GM12892 (cell line): Measurements from ENCODE around the gene APOL1.
"Not testable (repeated sequence)": the region's sequence is repeated elsewhere in the genome, so short reads cannot be mapped to it uniquely, and the experiment has no call there.

Experiments
- DNase-seq: peaks from one replicate; pipeline ENCODE4 v3.0.0; 2011; ENCODE audit not compliant: insufficient read length
- FAIRE-seq: peaks from 2 replicates; lab custom pipeline; 2011; peaks lifted over from hg19 to GRCh38; lab: Jason Lieb, UNC
- POLR2A ChIP-seq: IDR thresholded peaks from 2 replicates; pipeline ENCODE4 v1.6.1; 2011; ENCODE audit warnings: low read depth, low read length, control low read depth
- POLR2AphosphoS5 ChIP-seq: IDR thresholded peaks from 2 replicates; pipeline ENCODE4 v1.6.1; 2011; ENCODE audit warnings: low read depth, low read length, control low read depth
- TAF1 ChIP-seq: IDR thresholded peaks from 2 replicates; pipeline ENCODE4 v1.6.1; 2011; ENCODE audit warnings: low read depth, mild to moderate bottlenecking, control low read depth, low read length, borderline replicate concordance

APOL1 gene

GRCh38 chr22:36238373-36239149 lies 14.4 kb upstream of the APOL1 start:
- DNase-seq: no peak
- no peak for TF ChIP-seq POLR2A
- no peak for TF ChIP-seq TAF1
- no peak for TF ChIP-seq POLR2AphosphoS5

GRCh38 chr22:36239150-36239400 lies 13.9 kb upstream of the APOL1 start:
- DNase-seq (no peak), FAIRE-seq (no peak)
- TF ChIP-seq POLR2AphosphoS5 (no peak), POLR2A (no peak), TAF1 (no peak)

More at GRCh38 chr22:36238373-36239149, 14.4 kb upstream of the APOL1 start:
- peak; percentile 79 for FAIRE-seq

- FAIRE-seq (peak; percentile 96), DNase-seq (peak; percentile 67)
- TF ChIP-seq POLR2A (peak; percentile 67; the same call in 1 of the 2 replicates), TAF1 (0 out of 2 replicates have a peak, but pooled peaks have one; percentile 34), POLR2AphosphoS5 (peak; percentile 54; the same call in 1 of the 2 replicates)
Measured at GRCh38 chr22:36239401-36240171, 13.3 kb upstream of the APOL1 start, which contains the start of gene APOL2. TSS of gene APOL2 (minus strand) at chr22:36239527. CDS start at chr22:36233162, 6,365 bp downstream.

GRCh38 chr22:36243986-36244385 lies 8.9 kb upstream of the APOL1 start:
- no peak for TF ChIP-seq POLR2AphosphoS5
- TF ChIP-seq POLR2A: no peak
- TF ChIP-seq TAF1: no peak
- DNase-seq (no peak), FAIRE-seq (no peak)

GRCh38 chr22:36244522-36245391 lies 8.2 kb upstream of the APOL1 start:
- no peak for TF ChIP-seq TAF1
- no peak for TF ChIP-seq POLR2AphosphoS5
- no peak for TF ChIP-seq POLR2A
- no peak for DNase-seq
- no peak for FAIRE-seq

- no peak for DNase-seq
- TF ChIP-seq POLR2A (no peak), POLR2AphosphoS5 (no peak), TAF1 (no peak)
- FAIRE-seq: no peak
Measured at GRCh38 chr22:36245805-36246356, 7.1 kb upstream of the APOL1 start.

GRCh38 chr22:36246718-36247117 lies 6.2 kb upstream of the APOL1 start:
- FAIRE-seq: no peak

GRCh38 chr22:36247955-36248354 lies 5.0 kb upstream of the APOL1 start:
- FAIRE-seq (no peak), DNase-seq (no peak)
- TF ChIP-seq TAF1: no peak
- no peak for TF ChIP-seq POLR2A
- no peak for TF ChIP-seq POLR2AphosphoS5

More at GRCh38 chr22:36246718-36247117, 6.2 kb upstream of the APOL1 start:
- no peak for DNase-seq
- no peak for TF ChIP-seq TAF1
- no peak for TF ChIP-seq POLR2AphosphoS5
- no peak for TF ChIP-seq POLR2A

- TF ChIP-seq POLR2AphosphoS5 (no peak), POLR2A (no peak), TAF1 (no peak)
- FAIRE-seq (no peak), DNase-seq (no peak)
Measured at GRCh38 chr22:36249160-36249559, 3.8 kb upstream of the APOL1 start.

- not testable (repeated sequence) for FAIRE-seq, DNase-seq
Measured at GRCh38 chr22:36250292-36250960, 2.5 kb upstream of the APOL1 start.

- FAIRE-seq: peak; percentile 48
- DNase-seq: not testable (repeated sequence)
Measured at GRCh38 chr22:36251979-36252608, 839 bp upstream of the APOL1 start.
